Measurements from ENCODE around the gene SORT1. TPM values are rescaled to one million over a fixed set of nuclear protein-coding genes. Genes with fewer than 3 reads are reported as not detected.
A peak's percentile ranks its signal among the peaks of the same experiment; 100 is the strongest.

SORT1 gene
- total and polyA plus RNA-seq, 2 of the 13 experiments (the other 11 are each of a cell fraction or from before 2014, with no cell fraction given), result 32.4 to 93.0 TPM

DNA sequence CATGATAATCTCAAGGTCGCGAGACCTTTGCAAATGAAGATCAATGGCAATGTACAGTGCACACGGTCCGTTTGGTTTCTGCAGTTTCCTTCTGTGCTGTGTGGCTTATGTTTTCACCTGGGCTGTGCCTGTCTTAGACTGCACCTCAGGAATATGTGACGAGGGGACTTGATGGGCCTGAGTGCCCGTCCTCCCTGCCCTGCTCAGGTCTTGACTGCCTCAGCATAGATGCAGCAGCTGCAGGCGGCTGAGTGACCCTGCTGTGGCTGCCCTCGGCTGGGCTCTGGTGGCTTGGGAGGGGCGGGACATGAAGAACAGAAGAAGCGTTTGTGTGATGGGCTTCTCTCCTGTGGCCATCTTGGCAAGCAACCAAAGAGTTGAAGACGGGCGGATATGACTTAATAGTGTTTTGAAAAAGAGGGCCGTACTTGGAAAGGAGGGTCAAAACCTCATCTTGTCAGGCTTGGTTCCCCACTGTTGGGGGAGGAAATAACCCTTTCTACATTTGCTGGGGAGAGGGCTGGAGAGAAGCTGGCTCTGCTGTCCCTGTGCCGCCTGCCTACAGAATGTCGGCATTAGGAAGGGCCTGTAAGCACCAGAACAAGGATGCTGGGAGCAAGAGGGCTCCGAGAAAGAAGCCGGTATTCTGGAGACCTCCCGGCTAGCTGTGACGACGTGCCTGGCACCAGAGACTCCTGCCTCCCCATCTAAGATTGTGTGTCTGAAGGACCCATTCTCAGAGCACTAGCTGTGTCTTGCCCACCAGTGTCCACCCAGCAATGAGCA, 98.0 kb downstream of the SORT1 start (continued):
- TF ChIP-seq, protein P1, sequence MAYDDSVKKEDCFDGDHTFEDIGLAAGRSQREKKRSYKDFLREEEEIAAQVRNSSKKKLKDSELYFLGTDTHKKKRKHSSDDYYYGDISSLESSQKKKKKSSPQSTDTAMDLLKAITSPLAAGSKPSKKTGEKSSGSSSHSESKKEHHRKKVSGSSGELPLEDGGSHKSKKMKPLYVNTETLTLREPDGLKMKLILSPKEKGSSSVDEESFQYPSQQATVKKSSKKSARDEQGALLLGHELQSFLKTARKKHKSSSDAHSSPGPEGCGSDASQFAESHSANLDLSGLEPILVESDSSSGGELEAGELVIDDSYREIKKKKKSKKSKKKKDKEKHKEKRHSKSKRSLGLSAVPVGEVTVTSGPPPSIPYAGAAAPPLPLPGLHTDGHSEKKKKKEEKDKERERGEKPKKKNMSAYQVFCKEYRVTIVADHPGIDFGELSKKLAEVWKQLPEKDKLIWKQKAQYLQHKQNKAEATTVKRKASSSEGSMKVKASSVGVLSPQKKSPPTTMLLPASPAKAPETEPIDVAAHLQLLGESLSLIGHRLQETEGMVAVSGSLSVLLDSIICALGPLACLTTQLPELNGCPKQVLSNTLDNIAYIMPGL (CRISPR knock-in tag; IDR thresholded peaks at IDR 0.05; ENCODE audit: borderline replicate concordance in 1 of 2, low read depth in 1 of 2), result peak in 1 of 2 experiments; percentile 11; a peak in 1 of 4 replicates
- TF ChIP-seq, protein P2, sequence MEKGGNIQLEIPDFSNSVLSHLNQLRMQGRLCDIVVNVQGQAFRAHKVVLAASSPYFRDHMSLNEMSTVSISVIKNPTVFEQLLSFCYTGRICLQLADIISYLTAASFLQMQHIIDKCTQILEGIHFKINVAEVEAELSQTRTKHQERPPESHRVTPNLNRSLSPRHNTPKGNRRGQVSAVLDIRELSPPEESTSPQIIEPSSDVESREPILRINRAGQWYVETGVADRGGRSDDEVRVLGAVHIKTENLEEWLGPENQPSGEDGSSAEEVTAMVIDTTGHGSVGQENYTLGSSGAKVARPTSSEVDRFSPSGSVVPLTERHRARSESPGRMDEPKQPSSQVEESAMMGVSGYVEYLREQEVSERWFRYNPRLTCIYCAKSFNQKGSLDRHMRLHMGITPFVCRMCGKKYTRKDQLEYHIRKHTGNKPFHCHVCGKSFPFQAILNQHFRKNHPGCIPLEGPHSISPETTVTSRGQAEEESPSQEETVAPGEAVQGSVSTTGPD (CRISPR knock-in tag; IDR thresholded peaks at IDR 0.05), result no peak
- TF ChIP-seq IKZF1 (IDR thresholded peaks at IDR 0.05), result no peak
- TF ChIP-seq ZBTB38 (CRISPR knock-in tag; IDR thresholded peaks at IDR 0.05), result peak; percentile 91
- TF ChIP-seq SP5 (CRISPR knock-in tag; IDR thresholded peaks at IDR 0.05; ENCODE audit: borderline replicate concordance, low read depth), result no peak
- TF ChIP-seq KDM2A (CRISPR knock-in tag; IDR thresholded peaks at IDR 0.05; ENCODE audit: borderline replicate concordance, low read depth), result peak; percentile 33; the same call in 1 of the 2 replicates
- no peak for TF ChIP-seq ZNF143 (CRISPR knock-in tag; IDR thresholded peaks at IDR 0.05)
- TF ChIP-seq PTBP1 (IDR thresholded peaks at IDR 0.05; ENCODE audit: low read depth, low read length, poor library complexity, severe bottlenecking), result no peak
- TF ChIP-seq U2AF1 (optimal IDR thresholded peaks at IDR 0.05; ENCODE audit: low read depth, low read length), result no peak
- TF ChIP-seq, protein P3, sequence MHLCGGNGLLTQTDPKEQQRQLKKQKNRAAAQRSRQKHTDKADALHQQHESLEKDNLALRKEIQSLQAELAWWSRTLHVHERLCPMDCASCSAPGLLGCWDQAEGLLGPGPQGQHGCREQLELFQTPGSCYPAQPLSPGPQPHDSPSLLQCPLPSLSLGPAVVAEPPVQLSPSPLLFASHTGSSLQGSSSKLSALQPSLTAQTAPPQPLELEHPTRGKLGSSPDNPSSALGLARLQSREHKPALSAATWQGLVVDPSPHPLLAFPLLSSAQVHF (CRISPR knock-in tag; IDR thresholded peaks at IDR 0.05), result no peak
- no peak for TF ChIP-seq ZNF703 (CRISPR knock-in tag; IDR thresholded peaks at IDR 0.05; ENCODE audit: borderline replicate concordance)
- peak; percentile 19; the same call in 1 of the 2 replicates for TF ChIP-seq ARID5B (CRISPR knock-in tag; IDR thresholded peaks at IDR 0.05)
- no peak for TF ChIP-seq ZNF550 (CRISPR knock-in tag; IDR thresholded peaks at IDR 0.05; ENCODE audit: borderline replicate concordance)
- 0 out of 2 replicates have a peak, but pooled peaks have one; percentile 2 for TF ChIP-seq ZNF609 (CRISPR knock-in tag; IDR thresholded peaks at IDR 0.05; ENCODE audit: borderline replicate concordance)
- no peak for TF ChIP-seq ONECUT2 (CRISPR knock-in tag; IDR thresholded peaks at IDR 0.05)
